Measurements from ENCODE around the gene CD40LG.

The CD40LG gene

GRCh38 chrX:136652822-136653723 is 5.1 kb downstream of the CD40LG start:
- no peak for DNase-seq

GRCh38 chrX:136656361-136656964 is 8.5 kb downstream of the CD40LG start:
- no peak for DNase-seq

GRCh38 chrX:136658151-136658550 is 10.2 kb downstream of the CD40LG start:
- no peak for DNase-seq

- no peak for DNase-seq
Measured at GRCh38 chrX:136659174-136659573, 11.2 kb downstream of the CD40LG start.

GRCh38 chrX:136660896-136661295 is 12.9 kb downstream of the CD40LG start:
- DNase-seq, result no peak

GRCh38 chrX:136662104-136662503 is 14.1 kb downstream of the CD40LG start:
- DNase-seq, result no peak

GRCh38 chrX:136662976-136663375 is 15.0 kb downstream of the CD40LG start:
- no peak for DNase-seq

- DNase-seq, result no peak
Measured at GRCh38 chrX:136665258-136665900, 17.4 kb downstream of the CD40LG start.

- DNase-seq, result no peak
Measured at GRCh38 chrX:136666088-136666487, 18.1 kb downstream of the CD40LG start.

- DNase-seq, result no peak
Measured at GRCh38 chrX:136667446-136668168, 19.6 kb downstream of the CD40LG start.

- no peak for DNase-seq
Measured at GRCh38 chrX:136671006-136671610, 23.1 kb downstream of the CD40LG start.

- no peak for DNase-seq
Measured at GRCh38 chrX:136674270-136674985, 26.5 kb downstream of the CD40LG start.

GRCh38 chrX:136679531-136679930 is 31.6 kb downstream of the CD40LG start:
- no peak for DNase-seq

- no peak for DNase-seq
Measured at GRCh38 chrX:136684120-136684519, 36.2 kb downstream of the CD40LG start.

- DNase-seq, result no peak
Measured at GRCh38 chrX:136687457-136687856, 39.5 kb downstream of the CD40LG start.

- DNase-seq, result no peak
Measured at GRCh38 chrX:136689436-136689835, 41.5 kb downstream of the CD40LG start.

- DNase-seq, result no peak
Measured at GRCh38 chrX:136691028-136691809, 43.3 kb downstream of the CD40LG start.

GRCh38 chrX:136692271-136692670 is 44.3 kb downstream of the CD40LG start:
- DNase-seq, result no peak

GRCh38 chrX:136694431-136695087 is 46.6 kb downstream of the CD40LG start:
- peak; percentile 19 for DNase-seq

- no peak for DNase-seq
Measured at GRCh38 chrX:136697156-136697555, 49.2 kb downstream of the CD40LG start.

GRCh38 chrX:136708348-136708747 is 60.4 kb downstream of the CD40LG start:
- no peak for DNase-seq
